Mammary epithelial cell (primary cell): ENCODE data around the gene IL12RB2.

Experiments
- EZH2 ChIP-seq: IDR thresholded peaks from 2 replicates; pipeline ENCODE4 v1.6.1; 2012; ENCODE audit warnings: low read length, inconsistent platforms, borderline replicate concordance
- TF ChIP-seq, protein P1 (sequence below), 2 donors: IDR thresholded peaks in 1 of 2; conservative IDR thresholded peaks in 1 of 2; 2 replicates each; pipeline ENCODE4 v1.5.1; 2011 to 2012; ENCODE audit warnings: inconsistent platforms in 2 of 2, low read length in 2 of 2, mild to moderate bottlenecking in 2 of 2, control low read depth in 1 of 2, low read depth in 1 of 2; ENCODE audit not compliant: insufficient read depth in 1 of 2; ENCODE audit errors: extremely low read depth in 1 of 2

DNA sequence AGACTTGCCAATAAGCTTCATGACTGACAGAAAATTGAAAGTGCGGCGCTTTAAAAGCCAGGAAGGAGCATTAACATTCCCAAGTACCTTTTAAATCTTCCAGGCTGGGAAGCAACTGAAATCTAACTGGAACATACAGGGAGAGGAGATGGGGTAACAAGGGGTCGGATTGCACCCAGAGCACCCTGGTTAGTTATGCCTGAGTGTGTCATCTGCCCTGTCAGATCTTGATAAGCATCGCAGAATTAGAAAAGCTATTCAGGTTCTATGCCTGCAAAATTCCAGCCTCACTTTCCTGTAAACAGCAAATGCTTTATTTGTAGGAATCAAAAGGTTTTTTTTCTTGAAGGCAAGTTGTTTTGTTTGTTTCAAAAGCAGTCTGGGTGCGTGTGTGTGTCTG lies 64.0 kb downstream of the IL12RB2 start:
- TF ChIP-seq, protein P1, sequence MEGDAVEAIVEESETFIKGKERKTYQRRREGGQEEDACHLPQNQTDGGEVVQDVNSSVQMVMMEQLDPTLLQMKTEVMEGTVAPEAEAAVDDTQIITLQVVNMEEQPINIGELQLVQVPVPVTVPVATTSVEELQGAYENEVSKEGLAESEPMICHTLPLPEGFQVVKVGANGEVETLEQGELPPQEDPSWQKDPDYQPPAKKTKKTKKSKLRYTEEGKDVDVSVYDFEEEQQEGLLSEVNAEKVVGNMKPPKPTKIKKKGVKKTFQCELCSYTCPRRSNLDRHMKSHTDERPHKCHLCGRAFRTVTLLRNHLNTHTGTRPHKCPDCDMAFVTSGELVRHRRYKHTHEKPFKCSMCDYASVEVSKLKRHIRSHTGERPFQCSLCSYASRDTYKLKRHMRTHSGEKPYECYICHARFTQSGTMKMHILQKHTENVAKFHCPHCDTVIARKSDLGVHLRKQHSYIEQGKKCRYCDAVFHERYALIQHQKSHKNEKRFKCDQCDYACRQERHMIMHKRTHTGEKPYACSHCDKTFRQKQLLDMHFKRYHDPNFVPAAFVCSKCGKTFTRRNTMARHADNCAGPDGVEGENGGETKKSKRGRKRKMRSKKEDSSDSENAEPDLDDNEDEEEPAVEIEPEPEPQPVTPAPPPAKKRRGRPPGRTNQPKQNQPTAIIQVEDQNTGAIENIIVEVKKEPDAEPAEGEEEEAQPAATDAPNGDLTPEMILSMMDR (conservative IDR thresholded peaks at IDR 0.05 in 1 of 2, IDR thresholded peaks at IDR 0.05 in 1 of 2; ENCODE audit: extremely low read depth in 1 of 2, insufficient read depth in 1 of 2, low read depth in 1 of 2, low read length in 2 of 2), result no peak
- no peak for TF ChIP-seq EZH2
